ENCODE measurements around the gene IFIT2.

Gene IFIT2

GRCh38 chr10:89301232-89301631 lies 614 bp upstream of the IFIT2 start:
- Histone ChIP-seq H3K4me3 (IDR thresholded peaks at IDR 0.05; ENCODE audit: insufficient read depth, low read depth, low read length) (no peak overlapping the region), H3K36me3 (ENCODE audit: insufficient read depth) (no peaks in the 10 kb centered on the region), H3K4me2 (peak overlapping the region; percentile 77), H4K20me1 (ENCODE audit: insufficient read depth) (no peaks in the 10 kb centered on the region), H3K27me3 (ENCODE audit: insufficient read depth, low read depth) (no peaks in the 10 kb centered on the region), H2AFZ (ENCODE audit: low read depth) (no peak overlapping the region), H3K27ac (no peak overlapping the region), H3K79me2 (ENCODE audit: insufficient read depth, low read depth) (no peaks in the 10 kb centered on the region), H3K4me1 (ENCODE audit: low read depth, poor library complexity, severe bottlenecking) (peaks cover 28% of the 10 kb centered on the region), H3K9ac (no peak overlapping the region)
- TF ChIP-seq CTCF (conservative IDR thresholded peaks at IDR 0.05; ENCODE audit: low read depth, low read length): no peak

- no peak overlapping the region for H2AFZ ChIP-seq (ENCODE audit: low read depth)
- no peak overlapping the region for H3K4me3 ChIP-seq (IDR thresholded peaks at IDR 0.05; ENCODE audit: insufficient read depth, low read depth, low read length)
- H3K9ac ChIP-seq: no peak overlapping the region
Measured at GRCh38 chr10:89302625-89303024, 779 bp downstream of the IFIT2 start.

GRCh38 chr10:89303161-89303560 lies 1.3 kb downstream of the IFIT2 start:
- no peak overlapping the region for H3K4me3 ChIP-seq (IDR thresholded peaks at IDR 0.05; ENCODE audit: insufficient read depth, low read depth, low read length)
- no peak overlapping the region for H3K4me2 ChIP-seq
- no peaks in the 10 kb centered on the region for H3K79me2 ChIP-seq (ENCODE audit: insufficient read depth, low read depth)
- no peaks in the 10 kb centered on the region for H3K36me3 ChIP-seq (ENCODE audit: insufficient read depth)
- H4K20me1 ChIP-seq (ENCODE audit: insufficient read depth): no peaks in the 10 kb centered on the region
- H2AFZ ChIP-seq (ENCODE audit: low read depth): no peak overlapping the region
- no peak overlapping the region for H3K9ac ChIP-seq
- no peak for TF ChIP-seq CTCF (conservative IDR thresholded peaks at IDR 0.05; ENCODE audit: low read depth, low read length)
- no peaks in the 10 kb centered on the region for H3K27me3 ChIP-seq (ENCODE audit: insufficient read depth, low read depth)
- H3K27ac ChIP-seq: no peak overlapping the region
- peaks cover 20% of the 10 kb centered on the region for H3K4me1 ChIP-seq (ENCODE audit: low read depth, poor library complexity, severe bottlenecking)

More at GRCh38 chr10:89302625-89303024, 779 bp downstream of the IFIT2 start:
- no peak for TF ChIP-seq CTCF (conservative IDR thresholded peaks at IDR 0.05; ENCODE audit: low read depth, low read length)
- H3K36me3 ChIP-seq (ENCODE audit: insufficient read depth): no peaks in the 10 kb centered on the region
- no peaks in the 10 kb centered on the region for H3K27me3 ChIP-seq (ENCODE audit: insufficient read depth, low read depth)
- H3K79me2 ChIP-seq (ENCODE audit: insufficient read depth, low read depth): no peaks in the 10 kb centered on the region
- H3K4me1 ChIP-seq (ENCODE audit: low read depth, poor library complexity, severe bottlenecking): peaks cover 20% of the 10 kb centered on the region
- peak overlapping the region; percentile 77; the same call in 1 of the 2 replicates for H3K4me2 ChIP-seq
- no peak overlapping the region for H3K27ac ChIP-seq
- H4K20me1 ChIP-seq (ENCODE audit: insufficient read depth): no peaks in the 10 kb centered on the region

- no peak overlapping the region for H2AFZ ChIP-seq (ENCODE audit: low read depth)
- H3K79me2 ChIP-seq (ENCODE audit: insufficient read depth, low read depth): no peaks in the 10 kb centered on the region
- H3K9ac ChIP-seq: no peak overlapping the region
- no peaks in the 10 kb centered on the region for H3K27me3 ChIP-seq (ENCODE audit: insufficient read depth, low read depth)
- H4K20me1 ChIP-seq (ENCODE audit: insufficient read depth): no peaks in the 10 kb centered on the region
- no peak overlapping the region for H3K27ac ChIP-seq
- no peak for TF ChIP-seq CTCF (conservative IDR thresholded peaks at IDR 0.05; ENCODE audit: low read depth, low read length)
- no peak overlapping the region for H3K4me2 ChIP-seq
- H3K4me3 ChIP-seq (IDR thresholded peaks at IDR 0.05; ENCODE audit: insufficient read depth, low read depth, low read length): no peak overlapping the region
- peaks cover 20% of the 10 kb centered on the region for H3K4me1 ChIP-seq (ENCODE audit: low read depth, poor library complexity, severe bottlenecking)
- no peaks in the 10 kb centered on the region for H3K36me3 ChIP-seq (ENCODE audit: insufficient read depth)
Measured at GRCh38 chr10:89304026-89304425, 2.2 kb downstream of the IFIT2 start.
